Heart right ventricle (tissue), 16 donors: ENCODE measurements around the gene DHX35. TPM values are rescaled to one million over a fixed set of nuclear protein-coding genes. Genes with fewer than 3 reads are reported as not detected.

Experiments used
- ATAC-seq, 8 donors: fragments of 200-7000 bp; cut with Tn5 transposase; one replicate each; pipeline ENCODE4 v1.9.1; 2020; ENCODE audit warnings: mild to moderate bottlenecking in 8 of 8, moderate library complexity in 8 of 8, moderate number of reproducible peaks in 1 of 8
- DNase-seq, 2 donors: peaks; one replicate each; pipeline ENCODE4 v3.0.0-alpha.2; 2020
- H3K27ac ChIP-seq, 10 donors: fragments of 200-600 bp; sonication (generic) in 2 of 10; one replicate each; pipeline versions ENCODE4 v1.5.0 to v1.8.0; 2020 to 2022; ENCODE audit warnings: mild to moderate bottlenecking in 3 of 10
- H3K27me3 ChIP-seq, 7 donors: fragments of 200-600 bp; one replicate each; pipeline ENCODE4 v1.8.0; 2021 to 2022; ENCODE audit warnings: mild to moderate bottlenecking in 2 of 7
- H3K36me3 ChIP-seq, 9 donors: fragments of 200-600 bp; sonication (generic) in 1 of 9; one replicate each; pipeline versions ENCODE4 v1.5.0 to v1.8.0; 2020 to 2022; ENCODE audit warnings: mild to moderate bottlenecking in 2 of 9
- H3K4me1 ChIP-seq, 9 donors: fragments of 200-600 bp; sonication (generic) in 1 of 9; one replicate each; pipeline versions ENCODE4 v1.5.0 to v1.8.0; 2020 to 2022; ENCODE audit warnings: mild to moderate bottlenecking in 4 of 9
- H3K4me3 ChIP-seq, 10 donors: fragments of 200-600 bp; sonication (generic) in 2 of 10; one replicate each; pipeline versions ENCODE4 v1.5.0 to v1.8.0; 2020 to 2022; ENCODE audit warnings: mild to moderate bottlenecking in 7 of 10, moderate library complexity in 2 of 10
- H3K9me3 ChIP-seq, 11 donors: fragments of 200-600 bp in 10 of 11; sonication (generic) in 2 of 11; one replicate each; pipeline versions ENCODE4 v1.5.0 to v1.8.0; 2013 to 2022; ENCODE audit warnings: mild to moderate bottlenecking in 2 of 11, control low read depth in 1 of 11, moderate library complexity in 1 of 11
- CTCF ChIP-seq, 9 donors: fragments of 200-600 bp; sonication (generic) in 2 of 9; IDR thresholded peaks; one replicate each; pipeline versions ENCODE4 v1.5.0 to v1.8.0; 2021 to 2022; ENCODE audit warnings: antibody characterized with exemption in 9 of 9, mild to moderate bottlenecking in 5 of 9, moderate library complexity in 1 of 9
- WGBS, 2 donors: extraction: QIAGEN DNeasy Blood & Tissue Kit; methylation state at CpG; one replicate each; pipeline ENCODE4 v1.1.7; 2013; ENCODE audit warnings: inconsistent platforms in 1 of 2; 5-methylcytosine and 5-hydroxymethylcytosine counted together
- intact Hi-C, 10 donors: fragments of 100-400 bp; cut with DNase I; formaldehyde crosslinking; loops; one replicate each; pipeline versions ENCODE4 v1.11.1 to v1.14.2; 2022
- polyA plus RNA-seq, 2 donors: library from polyadenylated mRNA; stranded (reverse); fragments of 200-250 nt; gene quantifications; one replicate each; pipeline ENCODE4 v1.2.3, GENCODE V29; 2013
- total RNA-seq, 10 donors: library from RNA; stranded (reverse); fragmentation: NEBNext Ultra II Directional in 3 of 10; extraction: Animal tissue kit (Norgen Biotek cat#: 25700) in 3 of 10; gene quantifications; one replicate each; pipeline versions ENCODE4 v1.2.1 to v1.2.4, GENCODE V29; 2021 to 2023
- donor health status: Arrhythmogenic right ventricular cardiomyopathy.
- donor health status: ischemic (EF 13 %, LVEDD 7.1; RV severe dilation, severe dysfunction).
- donor health status: healthy with polysubstance abuse.
- donor health status: DM: no; HTN: yes; CAD: no.
- donor health status: DM: no; HTN: no; CAD: no.
- donor health status: ischemic (EF 25% LVEDD 6.9; RV normal size, moderate dysfunction).
- donor health status: ischemic (EF 25% LVEDD 5.7; RV mildly dilated, moderate dysfunction).
- donor health status: healthy.
- donor health status: DM: yes; HTN: yes; CAD: no.
- donor health status: Ischemic cardiomyopathy.
- donor health status: ischemic (EF 35%, LVEDD 5.7; RV mildly dilated, moderate dysfunction).
- donor health status: nonischemic (EF 11% LVEDD 7.7; RV severe dilation, severe dysfunction).
- donor health status: DM: yes; HTN: yes; CAD: no.
- donor health status: PGD.
- donor health status: ischemic (EF 29% LVEDD 5.4; RV normal size, mild dysfunction).
- donor health status: nonischemic (EF 23%, LVEDD 6.1; RV moderate dilation, normal function).

Gene DHX35
- total and polyA plus RNA-seq, 12 donors = 5.1 to 14.3 (median 10.2) TPM

DNA sequence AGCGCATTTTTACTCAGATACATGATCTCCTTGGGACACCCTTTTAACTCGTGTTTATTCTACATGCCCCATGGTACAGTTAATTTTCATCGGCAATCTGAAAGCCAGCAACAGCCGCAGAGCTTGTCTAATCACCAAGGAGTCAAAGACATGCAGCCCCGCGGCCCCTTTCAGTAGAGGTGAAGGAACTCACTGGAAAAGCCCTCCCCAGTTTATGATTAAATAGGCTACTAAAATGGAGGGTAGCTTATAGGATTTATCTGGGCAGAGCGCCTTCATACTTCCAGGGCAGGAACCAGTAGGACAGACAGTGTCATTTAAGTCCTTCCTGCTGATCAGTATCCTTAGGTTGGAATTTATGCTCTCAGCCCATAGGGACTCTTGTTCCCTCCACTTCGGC is 83.5 kb downstream of the DHX35 start:
- no peak for ATAC-seq
- Histone ChIP-seq H3K36me3 (peaks cover 0 to 38% (median 15%) of the 10 kb centered on the region in 9 donors), H3K4me1 (peaks cover 0 to 15% (median 7%) of the 10 kb centered on the region in 9 donors), H3K9me3 (no peaks in the 10 kb centered on the region), H3K27me3 (no peaks in the 10 kb centered on the region), H3K27ac (no peak overlapping the region), H3K4me3 (no peak overlapping the region)
- no peak for DNase-seq
- intact Hi-C loops = loop anchor here in 8 of 10 donors (2.0 to 10.0 kb wide), 5 partner anchors 118 to 401 kb away; partner anchors contain the start of gene FAM83D (in 7 of the 8)
- WGBS, 2 donors = 84 to 86% methylated on average over 8 of the region's 8 CpGs
- TF ChIP-seq CTCF (IDR thresholded peaks at IDR 0.05) = no peak

DNA sequence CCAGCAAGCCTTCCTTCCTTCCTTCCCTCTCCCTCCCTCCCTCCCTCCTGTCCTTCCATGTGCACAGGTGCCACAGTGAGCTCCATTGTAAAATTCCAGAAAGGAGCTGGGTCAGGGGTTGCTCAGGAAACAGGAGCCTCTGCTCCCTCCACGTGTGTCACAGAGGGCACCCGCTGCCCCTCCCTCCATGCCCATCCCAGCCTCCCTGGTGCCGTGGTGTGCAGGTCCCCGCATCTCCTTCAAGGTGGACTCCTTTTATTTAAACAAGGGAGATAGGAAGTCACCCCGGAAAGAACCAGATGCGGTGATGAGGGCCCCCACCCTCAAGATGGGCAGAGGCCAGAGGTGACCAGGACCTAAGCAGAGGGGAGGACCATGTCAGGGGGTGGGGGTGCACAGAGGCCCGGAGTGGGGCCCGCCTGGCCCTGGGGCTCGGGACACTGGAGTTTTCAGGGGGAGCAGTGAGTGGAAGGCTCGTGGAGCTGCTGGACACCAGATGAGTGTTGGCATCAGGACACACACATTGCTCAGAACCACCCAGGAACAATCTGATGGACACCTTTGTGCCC is 85.4 kb downstream of the DHX35 start:
- H3K4me3 ChIP-seq = no peak overlapping the region
- no peaks in the 10 kb centered on the region for H3K9me3 ChIP-seq
- no peak for TF ChIP-seq CTCF (IDR thresholded peaks at IDR 0.05)
- peak in 1 of 8 donors; percentile 42 for ATAC-seq
- no peak overlapping the region for H3K27ac ChIP-seq
- intact Hi-C loops = loop anchor here in 8 of 10 donors (2.0 to 10.0 kb wide), 5 partner anchors 120 to 403 kb away; partner anchors contain the start of gene FAM83D (in 7 of the 8)
- WGBS, 2 donors = 61 to 63% methylated on average over 9 to 10 of the region's 10 CpGs
- H3K36me3 ChIP-seq = peaks cover 0 to 20% (median 5%) of the 10 kb centered on the region in 9 donors
- H3K27me3 ChIP-seq = peaks cover 0 to 3% (median 0%) of the 10 kb centered on the region in 7 donors
- no peak for DNase-seq
- peaks cover 0 to 16% (median 7%) of the 10 kb centered on the region in 9 donors for H3K4me1 ChIP-seq

GRCh38 chr20:39048000-39048696 is 86.0 kb downstream of the DHX35 start:
- Histone ChIP-seq H3K36me3 (peaks cover 0 to 14% (median 0%) of the 10 kb centered on the region in 9 donors), H3K4me1 (peaks cover 0 to 16% (median 7%) of the 10 kb centered on the region in 9 donors), H3K4me3 (no peak overlapping the region), H3K27ac (no peak overlapping the region), H3K27me3 (peaks cover 0 to 10% (median 0%) of the 10 kb centered on the region in 7 donors), H3K9me3 (no peaks in the 10 kb centered on the region)
- TF ChIP-seq CTCF (IDR thresholded peaks at IDR 0.05) = peak; percentile 92 to 99 (median 96)
- peak; percentile 64 to 80 for DNase-seq
- intact Hi-C loops = loop anchor here in 9 of 10 donors (1.0 to 10.0 kb wide), 7 partner anchors 121 to 403 kb away; partner anchors contain the start of gene FAM83D (in 9 of the 9)
- 19% methylated on average over 4 of the region's 4 CpGs for WGBS, 2 donors
- ATAC-seq = peak; percentile 71 to 86 (median 83)

GRCh38 chr20:39049148-39049547 is 87.0 kb downstream of the DHX35 start:
- Histone ChIP-seq H3K4me1 (peaks cover 0 to 16% (median 7%) of the 10 kb centered on the region in 9 donors), H3K4me3 (peak overlapping the region in 2 of 10 donors; percentile 68 to 78), H3K27me3 (peaks cover 0 to 11% (median 0%) of the 10 kb centered on the region in 7 donors), H3K9me3 (no peaks in the 10 kb centered on the region), H3K27ac (no peak overlapping the region), H3K36me3 (peaks cover 0 to 4% (median 0%) of the 10 kb centered on the region in 9 donors)
- WGBS, 2 donors = 78 to 93% methylated on average over 2 of the region's 2 CpGs
- intact Hi-C loops = loop anchor here in 7 of 10 donors (2.0 to 10.0 kb wide), 6 partner anchors 122 to 404 kb away; partner anchors contain the start of gene FAM83D (in 7 of the 7)
- DNase-seq = no peak
- ATAC-seq = no peak
- TF ChIP-seq CTCF (IDR thresholded peaks at IDR 0.05) = no peak
